OCI-LY1 (cell line): ENCODE results near the gene VPS25.

ENCODE experiments used
- EZH2 ChIP-seq: fragments of 200-600 bp; sonication (generic), shearing (Covaris generic); IDR thresholded peaks from 2 replicates; pipeline ENCODE4 v1.8.0; 2017; ENCODE audit warnings: borderline replicate concordance, mixed run types, mild to moderate bottlenecking, antibody characterized with exemption, low read length, moderate library complexity, mixed read lengths
- TF ChIP-seq, protein P1 (sequence below): fragments of 200-600 bp; sonication (generic), shearing (Covaris generic); IDR thresholded peaks from 2 replicates; pipeline ENCODE4 v1.5.1; 2017; ENCODE audit warnings: mild to moderate bottlenecking, antibody characterized with exemption, low read length, moderate library complexity, mixed read lengths

DNA sequence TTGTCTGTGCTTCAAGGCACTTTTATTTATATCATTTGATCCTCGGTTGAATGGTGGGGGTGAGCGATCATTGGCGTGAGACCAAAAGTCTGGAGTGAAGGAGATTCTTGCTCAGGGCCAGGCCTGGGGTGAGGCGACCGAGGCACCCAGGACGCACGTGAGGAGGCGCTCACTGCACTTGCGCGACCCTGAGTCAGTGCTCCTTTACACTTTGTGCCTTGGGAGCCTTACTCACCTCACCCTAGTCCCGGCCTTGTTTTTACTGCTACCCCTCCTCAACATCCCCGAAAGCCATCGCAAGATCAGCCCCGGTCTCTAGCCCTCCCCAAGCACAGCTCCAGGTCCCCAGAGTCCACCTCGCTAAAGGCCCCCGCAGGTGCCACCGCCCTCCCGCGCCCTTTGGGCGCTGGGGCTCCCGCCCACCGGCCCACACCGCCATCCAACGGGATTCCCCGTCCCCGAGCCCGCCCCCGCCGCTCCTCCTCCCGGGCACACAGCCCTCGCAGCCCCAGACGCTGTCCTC, 28.9 kb upstream of the VPS25 start:
- TF ChIP-seq, protein P1, sequence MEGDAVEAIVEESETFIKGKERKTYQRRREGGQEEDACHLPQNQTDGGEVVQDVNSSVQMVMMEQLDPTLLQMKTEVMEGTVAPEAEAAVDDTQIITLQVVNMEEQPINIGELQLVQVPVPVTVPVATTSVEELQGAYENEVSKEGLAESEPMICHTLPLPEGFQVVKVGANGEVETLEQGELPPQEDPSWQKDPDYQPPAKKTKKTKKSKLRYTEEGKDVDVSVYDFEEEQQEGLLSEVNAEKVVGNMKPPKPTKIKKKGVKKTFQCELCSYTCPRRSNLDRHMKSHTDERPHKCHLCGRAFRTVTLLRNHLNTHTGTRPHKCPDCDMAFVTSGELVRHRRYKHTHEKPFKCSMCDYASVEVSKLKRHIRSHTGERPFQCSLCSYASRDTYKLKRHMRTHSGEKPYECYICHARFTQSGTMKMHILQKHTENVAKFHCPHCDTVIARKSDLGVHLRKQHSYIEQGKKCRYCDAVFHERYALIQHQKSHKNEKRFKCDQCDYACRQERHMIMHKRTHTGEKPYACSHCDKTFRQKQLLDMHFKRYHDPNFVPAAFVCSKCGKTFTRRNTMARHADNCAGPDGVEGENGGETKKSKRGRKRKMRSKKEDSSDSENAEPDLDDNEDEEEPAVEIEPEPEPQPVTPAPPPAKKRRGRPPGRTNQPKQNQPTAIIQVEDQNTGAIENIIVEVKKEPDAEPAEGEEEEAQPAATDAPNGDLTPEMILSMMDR = no peak
- TF ChIP-seq EZH2 = no peak
